HepG2 (cell line): ENCODE results near the gene FIBP. TPM values are rescaled to one million over a fixed set of nuclear protein-coding genes. Genes with fewer than 3 reads are reported as not detected.

ENCODE experiments used
- FOXA3 ChIP-seq: IDR thresholded peaks from 2 replicates; pipeline ENCODE4 v1.6.1; 2016; ENCODE audit warnings: missing genetic modification reagents, missing compliant biosample characterization
- HMG20A ChIP-seq: IDR thresholded peaks from 2 replicates; pipeline ENCODE4 v1.6.1; 2016; ENCODE audit warnings: borderline replicate concordance
- NFYB ChIP-seq: sonication (generic); formaldehyde crosslinking; IDR thresholded peaks from 2 replicates; pipeline ENCODE4 v1.4.0; 2020; ENCODE audit warnings: missing genetic modification reagents
- RBFOX2 ChIP-seq: fragments of 200-400 bp; formaldehyde crosslinking; IDR thresholded peaks from 2 replicates; pipeline ENCODE4 v1.6.1; 2017; ENCODE audit warnings: low read depth, mild to moderate bottlenecking, low read length
- STAT5B ChIP-seq: sonication (generic); formaldehyde crosslinking; IDR thresholded peaks from 2 replicates; pipeline ENCODE4 v1.4.0; 2020; ENCODE audit warnings: missing genetic modification reagents
- ZFP82 ChIP-seq: sonication (generic); formaldehyde crosslinking; IDR thresholded peaks from 2 replicates; pipeline ENCODE4 v1.5.1; 2020; ENCODE audit warnings: mild to moderate bottlenecking, missing genetic modification reagents, borderline replicate concordance
- ZKSCAN1 ChIP-seq: fragments of 150-350 bp; IDR thresholded peaks from 2 replicates; pipeline ENCODE4 v1.6.1; 2014; ENCODE audit warnings: low read length
- ZNF17 ChIP-seq: sonication (generic); formaldehyde crosslinking; IDR thresholded peaks from 2 replicates; pipeline ENCODE4 v1.5.0; 2020; ENCODE audit warnings: mild to moderate bottlenecking, missing genetic modification reagents
- ZNF337 ChIP-seq: sonication (generic); formaldehyde crosslinking; IDR thresholded peaks from 2 replicates; pipeline ENCODE4 v1.5.1; 2020; ENCODE audit warnings: missing genetic modification reagents, low read depth, mild to moderate bottlenecking, borderline replicate concordance
- ZNF34 ChIP-seq: sonication (generic); formaldehyde crosslinking; IDR thresholded peaks from 2 replicates; pipeline ENCODE4 v1.4.0; 2020; ENCODE audit warnings: mild to moderate bottlenecking, missing genetic modification reagents, borderline replicate concordance
- ZNF780A ChIP-seq: sonication (generic); formaldehyde crosslinking; IDR thresholded peaks from 2 replicates; pipeline ENCODE4 v1.8.0; 2022; ENCODE audit warnings: mild to moderate bottlenecking, missing genetic modification reagents, moderate library complexity
- polyA plus RNA-seq, 8 experiments: library from polyadenylated mRNA; depleted of rRNA in 3 of 8; stranded (reverse) in 7 of 8; unstranded in 1 of 8; fragments of >200 nt; fragmentation: Illumina TruSeq in 4 of 8; extraction: Trizol in 4 of 8; gene quantifications; 2 replicates each; pipeline versions ENCODE4 v1.2.1 to v1.2.3, GENCODE V29; 2011 to 2016; ENCODE audit warnings: low read depth in 4 of 8, missing spikeins in 1 of 8, mixed read lengths in 1 of 8; ENCODE audit not compliant: insufficient read depth in 1 of 8
- total RNA-seq, 5 experiments: library from RNA; depleted of rRNA; stranded (reverse); fragments of >200 nt; fragmentation: Illumina TruSeq; extraction: Trizol; gene quantifications; 2 replicates each; pipeline ENCODE4 v1.2.3, GENCODE V29; 2016; ENCODE audit warnings: low read depth in 1 of 5
- TF ChIP-seq, protein P1 (sequence below): sonication (generic); formaldehyde crosslinking; IDR thresholded peaks from 2 replicates; pipeline ENCODE4 v1.4.0; 2020; ENCODE audit warnings: missing genetic modification reagents, borderline replicate concordance
- TF ChIP-seq, protein P2 (sequence below): sonication (generic); formaldehyde crosslinking; IDR thresholded peaks from 2 replicates; pipeline ENCODE4 v1.4.0; 2020; ENCODE audit warnings: missing genetic modification reagents, borderline replicate concordance
- TF ChIP-seq, protein P3 (sequence below): sonication (generic); formaldehyde crosslinking; IDR thresholded peaks from 2 replicates; pipeline ENCODE4 v1.5.0; 2020; ENCODE audit warnings: mild to moderate bottlenecking, missing genetic modification reagents
- TF ChIP-seq, protein P4 (sequence below): sonication (generic); formaldehyde crosslinking; IDR thresholded peaks from 2 replicates; pipeline ENCODE4 v1.4.0; 2020; ENCODE audit warnings: mild to moderate bottlenecking, missing genetic modification reagents
- TF ChIP-seq, protein P5 (sequence below): sonication (generic); formaldehyde crosslinking; IDR thresholded peaks from 2 replicates; pipeline ENCODE4 v1.8.1; 2022; ENCODE audit warnings: low read depth, mild to moderate bottlenecking, missing genetic modification reagents

Gene FIBP
- total and polyA plus RNA-seq, 2 of the 13 experiments (the other 11 are each of a cell fraction or from before 2014, with no cell fraction given): 42.9 to 62.1 TPM

DNA sequence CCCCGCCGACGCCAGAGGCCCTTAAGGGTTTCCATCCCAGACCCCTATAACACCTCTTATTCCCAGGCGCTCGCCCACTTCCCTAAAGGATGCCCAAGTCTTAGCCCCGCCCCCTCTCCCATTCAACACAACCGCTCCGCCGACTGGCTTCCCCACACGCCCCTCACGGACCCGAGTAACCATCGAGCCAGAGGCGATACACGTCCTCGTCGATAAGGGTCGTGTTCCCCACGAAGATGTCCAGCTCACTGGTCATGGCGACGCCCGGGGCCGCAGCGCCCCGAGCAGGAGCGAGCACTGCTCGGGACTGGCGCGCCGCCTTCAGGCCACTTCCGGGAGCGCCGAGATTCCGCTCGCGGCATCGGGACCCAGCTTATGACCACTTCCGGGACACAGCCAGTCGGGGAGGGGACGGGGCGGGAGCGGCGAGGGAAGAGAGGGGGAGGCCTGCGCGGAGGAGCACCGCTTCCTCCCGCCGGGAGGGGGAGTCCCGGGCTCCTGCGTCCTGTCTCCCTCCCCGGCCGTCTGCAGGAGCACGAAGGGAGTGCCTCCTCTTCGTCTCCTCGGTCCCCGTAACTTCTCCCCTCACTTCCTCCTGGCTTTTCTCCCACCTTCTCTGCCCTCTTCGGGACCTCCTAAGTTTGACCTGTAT is at the start of gene FIBP (continued):
- TF ChIP-seq, protein P1, sequence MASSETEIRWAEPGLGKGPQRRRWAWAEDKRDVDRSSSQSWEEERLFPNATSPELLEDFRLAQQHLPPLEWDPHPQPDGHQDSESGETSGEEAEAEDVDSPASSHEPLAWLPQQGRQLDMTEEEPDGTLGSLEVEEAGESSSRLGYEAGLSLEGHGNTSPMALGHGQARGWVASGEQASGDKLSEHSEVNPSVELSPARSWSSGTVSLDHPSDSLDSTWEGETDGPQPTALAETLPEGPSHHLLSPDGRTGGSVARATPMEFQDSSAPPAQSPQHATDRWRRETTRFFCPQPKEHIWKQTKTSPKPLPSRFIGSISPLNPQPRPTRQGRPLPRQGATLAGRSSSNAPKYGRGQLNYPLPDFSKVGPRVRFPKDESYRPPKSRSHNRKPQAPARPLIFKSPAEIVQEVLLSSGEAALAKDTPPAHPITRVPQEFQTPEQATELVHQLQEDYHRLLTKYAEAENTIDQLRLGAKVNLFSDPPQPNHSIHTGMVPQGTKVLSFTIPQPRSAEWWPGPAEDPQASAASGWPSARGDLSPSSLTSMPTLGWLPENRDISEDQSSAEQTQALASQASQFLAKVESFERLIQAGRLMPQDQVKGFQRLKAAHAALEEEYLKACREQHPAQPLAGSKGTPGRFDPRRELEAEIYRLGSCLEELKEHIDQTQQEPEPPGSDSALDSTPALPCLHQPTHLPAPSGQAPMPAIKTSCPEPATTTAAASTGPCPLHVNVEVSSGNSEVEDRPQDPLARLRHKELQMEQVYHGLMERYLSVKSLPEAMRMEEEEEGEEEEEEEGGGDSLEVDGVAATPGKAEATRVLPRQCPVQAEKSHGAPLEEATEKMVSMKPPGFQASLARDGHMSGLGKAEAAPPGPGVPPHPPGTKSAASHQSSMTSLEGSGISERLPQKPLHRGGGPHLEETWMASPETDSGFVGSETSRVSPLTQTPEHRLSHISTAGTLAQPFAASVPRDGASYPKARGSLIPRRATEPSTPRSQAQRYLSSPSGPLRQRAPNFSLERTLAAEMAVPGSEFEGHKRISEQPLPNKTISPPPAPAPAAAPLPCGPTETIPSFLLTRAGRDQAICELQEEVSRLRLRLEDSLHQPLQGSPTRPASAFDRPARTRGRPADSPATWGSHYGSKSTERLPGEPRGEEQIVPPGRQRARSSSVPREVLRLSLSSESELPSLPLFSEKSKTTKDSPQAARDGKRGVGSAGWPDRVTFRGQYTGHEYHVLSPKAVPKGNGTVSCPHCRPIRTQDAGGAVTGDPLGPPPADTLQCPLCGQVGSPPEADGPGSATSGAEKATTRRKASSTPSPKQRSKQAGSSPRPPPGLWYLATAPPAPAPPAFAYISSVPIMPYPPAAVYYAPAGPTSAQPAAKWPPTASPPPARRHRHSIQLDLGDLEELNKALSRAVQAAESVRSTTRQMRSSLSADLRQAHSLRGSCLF (CRISPR knock-in tag): no peak
- TF ChIP-seq, protein P2, sequence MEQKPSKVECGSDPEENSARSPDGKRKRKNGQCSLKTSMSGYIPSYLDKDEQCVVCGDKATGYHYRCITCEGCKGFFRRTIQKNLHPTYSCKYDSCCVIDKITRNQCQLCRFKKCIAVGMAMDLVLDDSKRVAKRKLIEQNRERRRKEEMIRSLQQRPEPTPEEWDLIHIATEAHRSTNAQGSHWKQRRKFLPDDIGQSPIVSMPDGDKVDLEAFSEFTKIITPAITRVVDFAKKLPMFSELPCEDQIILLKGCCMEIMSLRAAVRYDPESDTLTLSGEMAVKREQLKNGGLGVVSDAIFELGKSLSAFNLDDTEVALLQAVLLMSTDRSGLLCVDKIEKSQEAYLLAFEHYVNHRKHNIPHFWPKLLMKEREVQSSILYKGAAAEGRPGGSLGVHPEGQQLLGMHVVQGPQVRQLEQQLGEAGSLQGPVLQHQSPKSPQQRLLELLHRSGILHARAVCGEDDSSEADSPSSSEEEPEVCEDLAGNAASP (CRISPR knock-in tag): peak; percentile 17; the same call in 1 of the 2 replicates
- TF ChIP-seq, protein P3, sequence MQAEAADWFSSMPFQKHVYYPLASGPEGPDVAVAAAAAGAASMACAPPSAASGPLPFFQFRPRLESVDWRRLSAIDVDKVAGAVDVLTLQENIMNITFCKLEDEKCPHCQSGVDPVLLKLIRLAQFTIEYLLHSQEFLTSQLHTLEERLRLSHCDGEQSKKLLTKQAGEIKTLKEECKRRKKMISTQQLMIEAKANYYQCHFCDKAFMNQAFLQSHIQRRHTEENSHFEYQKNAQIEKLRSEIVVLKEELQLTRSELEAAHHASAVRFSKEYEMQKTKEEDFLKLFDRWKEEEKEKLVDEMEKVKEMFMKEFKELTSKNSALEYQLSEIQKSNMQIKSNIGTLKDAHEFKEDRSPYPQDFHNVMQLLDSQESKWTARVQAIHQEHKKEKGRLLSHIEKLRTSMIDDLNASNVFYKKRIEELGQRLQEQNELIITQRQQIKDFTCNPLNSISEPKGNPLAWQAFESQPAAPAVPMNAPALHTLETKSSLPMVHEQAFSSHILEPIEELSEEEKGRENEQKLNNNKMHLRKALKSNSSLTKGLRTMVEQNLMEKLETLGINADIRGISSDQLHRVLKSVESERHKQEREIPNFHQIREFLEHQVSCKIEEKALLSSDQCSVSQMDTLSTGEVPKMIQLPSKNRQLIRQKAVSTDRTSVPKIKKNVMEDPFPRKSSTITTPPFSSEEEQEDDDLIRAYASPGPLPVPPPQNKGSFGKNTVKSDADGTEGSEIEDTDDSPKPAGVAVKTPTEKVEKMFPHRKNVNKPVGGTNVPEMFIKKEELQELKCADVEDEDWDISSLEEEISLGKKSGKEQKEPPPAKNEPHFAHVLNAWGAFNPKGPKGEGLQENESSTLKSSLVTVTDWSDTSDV: no peak
- TF ChIP-seq HMG20A (no peak), ZKSCAN1 (no peak), ZNF34 (CRISPR knock-in tag) (no peak), ZNF780A (CRISPR knock-in tag) (no peak), RBFOX2 (peak; percentile 93), ZFP82 (CRISPR knock-in tag) (peak; percentile 55; the same call in 1 of the 2 replicates), NFYB (peak; percentile 49; the same call in 1 of the 2 replicates), ZNF17 (CRISPR knock-in tag) (no peak), ZNF337 (no peak), FOXA3 (CRISPR knock-in tag) (peak; percentile 46), STAT5B (CRISPR knock-in tag) (no peak)
- TF ChIP-seq, protein P4, sequence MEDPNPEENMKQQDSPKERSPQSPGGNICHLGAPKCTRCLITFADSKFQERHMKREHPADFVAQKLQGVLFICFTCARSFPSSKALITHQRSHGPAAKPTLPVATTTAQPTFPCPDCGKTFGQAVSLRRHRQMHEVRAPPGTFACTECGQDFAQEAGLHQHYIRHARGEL: no peak
- TF ChIP-seq, protein P5, sequence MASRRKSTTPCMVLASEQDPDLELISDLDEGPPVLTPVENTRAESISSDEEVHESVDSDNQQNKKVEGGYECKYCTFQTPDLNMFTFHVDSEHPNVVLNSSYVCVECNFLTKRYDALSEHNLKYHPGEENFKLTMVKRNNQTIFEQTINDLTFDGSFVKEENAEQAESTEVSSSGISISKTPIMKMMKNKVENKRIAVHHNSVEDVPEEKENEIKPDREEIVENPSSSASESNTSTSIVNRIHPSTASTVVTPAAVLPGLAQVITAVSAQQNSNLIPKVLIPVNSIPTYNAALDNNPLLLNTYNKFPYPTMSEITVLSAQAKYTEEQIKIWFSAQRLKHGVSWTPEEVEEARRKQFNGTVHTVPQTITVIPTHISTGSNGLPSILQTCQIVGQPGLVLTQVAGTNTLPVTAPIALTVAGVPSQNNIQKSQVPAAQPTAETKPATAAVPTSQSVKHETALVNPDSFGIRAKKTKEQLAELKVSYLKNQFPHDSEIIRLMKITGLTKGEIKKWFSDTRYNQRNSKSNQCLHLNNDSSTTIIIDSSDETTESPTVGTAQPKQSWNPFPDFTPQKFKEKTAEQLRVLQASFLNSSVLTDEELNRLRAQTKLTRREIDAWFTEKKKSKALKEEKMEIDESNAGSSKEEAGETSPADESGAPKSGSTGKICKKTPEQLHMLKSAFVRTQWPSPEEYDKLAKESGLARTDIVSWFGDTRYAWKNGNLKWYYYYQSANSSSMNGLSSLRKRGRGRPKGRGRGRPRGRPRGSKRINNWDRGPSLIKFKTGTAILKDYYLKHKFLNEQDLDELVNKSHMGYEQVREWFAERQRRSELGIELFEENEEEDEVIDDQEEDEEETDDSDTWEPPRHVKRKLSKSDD (CRISPR knock-in tag): no peak
